ENCODE results near the gene CCP110. TPM values are rescaled to one million over a fixed set of nuclear protein-coding genes. Genes with fewer than 3 reads are reported as not detected.

Gene CCP110
- total RNA-seq, 4 donors from 2014 or later = 7.1 to 43.4 (median 14.2) TPM

- H3K27me3 ChIP-seq = no peaks in the 10 kb centered on the region
- TF ChIP-seq EP300 (IDR thresholded peaks at IDR 0.05; ENCODE audit: low read depth) (no peak), CTCF (IDR thresholded peaks at IDR 0.05) (no peak), POLR2A (IDR thresholded peaks at IDR 0.05) (no peak), POLR2AphosphoS5 (IDR thresholded peaks at IDR 0.05) (no peak)
- H3K36me3 ChIP-seq = peaks cover 0 to 12% (median 0%) of the 10 kb centered on the region in 4 donors
- WGBS, 2 donors (ENCODE audit: low coverage in 1 of 2) = 80 to 100% methylated on average over 2 to 3 of the region's 3 CpGs
- H3K9me3 ChIP-seq = no peaks in the 10 kb centered on the region
- no peak for DNase-seq
- H3K4me3 ChIP-seq = no peak overlapping the region
- in situ Hi-C loops (cut with MboI; ENCODE audit: low pct_ligation_motif_present in 1 of 4, low pct_unique_long_range_greater_than_20kb in 1 of 4, low sequenced_read_pairs in 3 of 4) (loop anchor here in 1 of 4 donors (25.0 kb wide), 1 partner anchor 392 kb away; no protein-coding TSS in a partner anchor), intact Hi-C loops (cut with DNase I; ENCODE audit: low total_unique reads) (no loop called here)
- H3K4me1 ChIP-seq = no peaks in the 10 kb centered on the region
- H3K27ac ChIP-seq = no peak overlapping the region
Measured at GRCh38 chr16:19479302-19479721, 44.4 kb upstream of the CCP110 start.

- 86% methylated on average over 2 of the region's 2 CpGs; no CpG with 5 or more reads in 1 of the 2 donors for WGBS, 2 donors (ENCODE audit: low coverage in 1 of 2)
- TF ChIP-seq CTCF (IDR thresholded peaks at IDR 0.05) (no peak), POLR2A (IDR thresholded peaks at IDR 0.05) (no peak), POLR2AphosphoS5 (IDR thresholded peaks at IDR 0.05) (no peak), EP300 (IDR thresholded peaks at IDR 0.05; ENCODE audit: low read depth) (no peak)
- Histone ChIP-seq H3K4me1 (no peaks in the 10 kb centered on the region), H3K4me3 (no peak overlapping the region), H3K36me3 (peaks cover 0 to 12% (median 0%) of the 10 kb centered on the region in 4 donors), H3K27ac (no peak overlapping the region), H3K9me3 (no peaks in the 10 kb centered on the region), H3K27me3 (no peaks in the 10 kb centered on the region)
- in situ Hi-C loops (cut with MboI; ENCODE audit: low pct_ligation_motif_present in 1 of 4, low pct_unique_long_range_greater_than_20kb in 1 of 4, low sequenced_read_pairs in 3 of 4) = loop anchor here in 1 of 4 donors (25.0 kb wide), 1 partner anchor 394 kb away; no protein-coding TSS in a partner anchor
- intact Hi-C loops (cut with DNase I; ENCODE audit: low total_unique reads) = no loop called here
- no peak for DNase-seq
Measured at GRCh38 chr16:19481296-19481695, 42.4 kb upstream of the CCP110 start.

GRCh38 chr16:19481769-19482168, 42.0 kb upstream of the CCP110 start:
- Histone ChIP-seq H3K9me3 (no peaks in the 10 kb centered on the region), H3K36me3 (peaks cover 0 to 12% (median 0%) of the 10 kb centered on the region in 4 donors), H3K27ac (no peak overlapping the region), H3K4me1 (no peaks in the 10 kb centered on the region), H3K27me3 (no peaks in the 10 kb centered on the region), H3K4me3 (no peak overlapping the region)
- no peak for DNase-seq
- TF ChIP-seq CTCF (IDR thresholded peaks at IDR 0.05) = no peak
- no peak for TF ChIP-seq POLR2AphosphoS5 (IDR thresholded peaks at IDR 0.05)
- no peak for TF ChIP-seq EP300 (IDR thresholded peaks at IDR 0.05; ENCODE audit: low read depth)
- no peak for TF ChIP-seq POLR2A (IDR thresholded peaks at IDR 0.05)
- intact Hi-C loops (cut with DNase I; ENCODE audit: low total_unique reads) = no loop called here
- 91 to 93% methylated on average over 5 of the region's 5 CpGs for WGBS, 2 donors (ENCODE audit: low coverage in 1 of 2)
- in situ Hi-C loops (cut with MboI; ENCODE audit: low pct_ligation_motif_present in 1 of 4, low pct_unique_long_range_greater_than_20kb in 1 of 4, low sequenced_read_pairs in 3 of 4) = loop anchor here in 1 of 4 donors (25.0 kb wide), 1 partner anchor 394 kb away; no protein-coding TSS in a partner anchor

GRCh38 chr16:19482291-19482690, 41.5 kb upstream of the CCP110 start:
- 77% methylated on average over 1 of the region's 1 CpG; no CpG with 5 or more reads in 1 of the 2 donors for WGBS, 2 donors (ENCODE audit: low coverage in 1 of 2)
- Histone ChIP-seq H3K27ac (no peak overlapping the region), H3K36me3 (peaks cover 0 to 12% (median 0%) of the 10 kb centered on the region in 4 donors), H3K4me3 (no peak overlapping the region), H3K4me1 (peaks cover 0 to 4% (median under 1%) of the 10 kb centered on the region in 4 donors), H3K27me3 (no peaks in the 10 kb centered on the region), H3K9me3 (no peaks in the 10 kb centered on the region)
- no peak for TF ChIP-seq CTCF (IDR thresholded peaks at IDR 0.05)
- TF ChIP-seq EP300 (IDR thresholded peaks at IDR 0.05; ENCODE audit: low read depth) = no peak
- TF ChIP-seq POLR2A (IDR thresholded peaks at IDR 0.05) = no peak
- no peak for TF ChIP-seq POLR2AphosphoS5 (IDR thresholded peaks at IDR 0.05)
- intact Hi-C loops (cut with DNase I; ENCODE audit: low total_unique reads) (no loop called here), in situ Hi-C loops (cut with MboI; ENCODE audit: low pct_ligation_motif_present in 1 of 4, low pct_unique_long_range_greater_than_20kb in 1 of 4, low sequenced_read_pairs in 3 of 4) (loop anchor here in 1 of 4 donors (25.0 kb wide), 1 partner anchor 395 kb away; no protein-coding TSS in a partner anchor)
- DNase-seq = no peak

Data from transverse colon (tissue), 4 donors.